Heart left ventricle (tissue), 16 donors: Measurements from ENCODE around the gene RALGPS1. TPM values are rescaled to one million over a fixed set of nuclear protein-coding genes. Genes with fewer than 3 reads are reported as not detected.
"Not testable (repeated sequence)": the region's sequence is repeated elsewhere in the genome, so short reads cannot be mapped to it uniquely, and the experiment has no call there.

Experiments used
- ATAC-seq, 4 donors: fragments of 200-7000 bp; cut with Tn5 transposase; one replicate each; pipeline ENCODE4 v1.9.1; 2020 to 2022; ENCODE audit warnings: moderate library complexity in 4 of 4, mild to moderate bottlenecking in 3 of 4, moderate number of reproducible peaks in 1 of 4
- DNase-seq, 5 donors: peaks; one replicate each; pipeline ENCODE4 v3.0.0-alpha.2; 2020
- H3K27ac ChIP-seq, 12 donors: fragments of 200-600 bp; sonication (generic) in 4 of 12; one replicate each; pipeline versions ENCODE4 v1.5.0 to v1.8.0; 2016 to 2022; ENCODE audit warnings: mild to moderate bottlenecking in 2 of 12
- H3K27me3 ChIP-seq, 9 donors: fragments of 200-600 bp; sonication (generic) in 2 of 9; one replicate each; pipeline versions ENCODE4 v1.5.1 to v1.8.0; 2016 to 2022; ENCODE audit warnings: mild to moderate bottlenecking in 3 of 9
- H3K36me3 ChIP-seq, 9 donors: fragments of 200-600 bp; sonication (generic) in 2 of 9; one replicate each; pipeline versions ENCODE4 v1.5.0 to v1.8.0; 2018 to 2022; ENCODE audit warnings: mild to moderate bottlenecking in 2 of 9
- H3K4me1 ChIP-seq, 12 donors: fragments of 200-600 bp; sonication (generic) in 4 of 12; one replicate each; pipeline versions ENCODE4 v1.5.0 to v1.8.0; 2016 to 2022; ENCODE audit warnings: mild to moderate bottlenecking in 3 of 12
- H3K4me3 ChIP-seq, 12 donors: fragments of 200-600 bp; sonication (generic) in 4 of 12; one replicate each; pipeline versions ENCODE4 v1.5.0 to v1.8.0; 2017 to 2022; ENCODE audit warnings: mild to moderate bottlenecking in 9 of 12, moderate library complexity in 4 of 12
- H3K9me3 ChIP-seq, 12 donors: fragments of 200-600 bp; sonication (generic) in 4 of 12; one replicate each; pipeline versions ENCODE4 v1.5.0 to v1.8.0; 2016 to 2022; ENCODE audit warnings: mild to moderate bottlenecking in 1 of 12
- CTCF ChIP-seq, 12 donors: fragments of 200-600 bp; sonication (generic) in 4 of 12; IDR thresholded peaks; one replicate each; pipeline versions ENCODE4 v1.5.0 to v1.8.0; 2018 to 2022; ENCODE audit warnings: antibody characterized with exemption in 12 of 12, mild to moderate bottlenecking in 5 of 12
- POLR2A ChIP-seq, 2 donors: fragments of 450-650 bp; IDR thresholded peaks; one replicate each; pipeline ENCODE4 v1.6.1; 2017; ENCODE audit warnings: antibody characterized with exemption in 2 of 2, mild to moderate bottlenecking in 2 of 2, moderate library complexity in 2 of 2
- WGBS, 4 donors: extraction: QIAGEN DNeasy Blood & Tissue Kit in 2 of 4; methylation state at CpG; one replicate each; pipeline versions ENCODE4 v1.1.5 to v1.1.7; 2013 to 2018; 5-methylcytosine and 5-hydroxymethylcytosine counted together
- intact Hi-C, 10 donors: fragments of 100-400 bp; cut with DNase I; formaldehyde crosslinking; loops; one replicate each; pipeline versions ENCODE4 v1.11.1 to v1.14.2; 2022
- polyA plus RNA-seq, 2 donors: library from polyadenylated mRNA; stranded (reverse); fragments of 200-250 nt; gene quantifications; one replicate each; pipeline ENCODE4 v1.2.3, GENCODE V29; 2013
- total RNA-seq, 9 donors: library from RNA; depleted of rRNA in 2 of 9; stranded (reverse); fragments of >200 nt in 2 of 9; fragmentation: NEBNext Ultra II Directional in 3 of 9; extraction: Animal tissue kit (Norgen Biotek cat#: 25700) in 3 of 9; gene quantifications; one replicate each; pipeline versions ENCODE4 v1.1.0 to v1.2.4, GENCODE V29; 2016 to 2023
- donor health status: ischemic (EF 13 %, LVEDD 7.1; RV severe dilation, severe dysfunction).
- donor health status: healthy with polysubstance abuse.
- donor health status: DM: no; HTN: yes; CAD: no.
- donor health status: DM: no; HTN: no; CAD: no.
- donor health status: ischemic (EF 25% LVEDD 6.9; RV normal size, moderate dysfunction).
- donor health status: ischemic (EF 25% LVEDD 5.7; RV mildly dilated, moderate dysfunction).
- donor health status: healthy.
- donor health status: DM: yes; HTN: yes; CAD: no.
- donor health status: ischemic (EF 35%, LVEDD 5.7; RV mildly dilated, moderate dysfunction).
- donor health status: nonischemic (EF 11% LVEDD 7.7; RV severe dilation, severe dysfunction).
- donor health status: DM: yes; HTN: yes; CAD: no.
- donor health status: PGD.
- donor health status: ischemic (EF 29% LVEDD 5.4; RV normal size, mild dysfunction).
- donor health status: nonischemic (EF 23%, LVEDD 6.1; RV moderate dilation, normal function).

RALGPS1 gene
- total and polyA plus RNA-seq, 11 donors: 8.0 to 21.8 (median 14.4) TPM

- Histone ChIP-seq H3K27me3 (no peaks in the 10 kb centered on the region), H3K36me3 (peaks cover 0 to 5% (median 0%) of the 10 kb centered on the region in 9 donors), H3K9me3 (no peaks in the 10 kb centered on the region), H3K27ac (no peak overlapping the region), H3K4me3 (no peak overlapping the region), H3K4me1 (peaks cover 0 to 10% (median 3%) of the 10 kb centered on the region in 12 donors)
- TF ChIP-seq CTCF (IDR thresholded peaks at IDR 0.05) (no peak), POLR2A (IDR thresholded peaks at IDR 0.05) (no peak)
- intact Hi-C loops: loop anchor here in 1 of 10 donors (10.0 kb wide), 1 partner anchor 124 kb away; no protein-coding TSS in a partner anchor
- no peak for ATAC-seq
- peak in 1 of 5 donors; percentile 12 for DNase-seq
- 92 to 95% (median 93%) methylated on average over 9 to 10 of the region's 10 CpGs for WGBS, 4 donors
Measured at GRCh38 chr9:127168756-127169574, 254.4 kb downstream of the RALGPS1 start.

- ATAC-seq (no peak), DNase-seq (no peak)
- Histone ChIP-seq H3K27ac (no peak overlapping the region), H3K4me1 (peaks cover 0 to 12% (median 2%) of the 10 kb centered on the region in 12 donors), H3K9me3 (no peaks in the 10 kb centered on the region), H3K27me3 (no peaks in the 10 kb centered on the region), H3K36me3 (peaks cover 0 to 5% (median 0%) of the 10 kb centered on the region in 9 donors), H3K4me3 (no peak overlapping the region)
- intact Hi-C loops: loop anchor here in 1 of 10 donors (10.0 kb wide), 1 partner anchor 125 kb away; no protein-coding TSS in a partner anchor
- 74 to 95% (median 75%) methylated on average over 5 of the region's 5 CpGs for WGBS, 4 donors
- TF ChIP-seq CTCF (IDR thresholded peaks at IDR 0.05): no peak
- no peak for TF ChIP-seq POLR2A (IDR thresholded peaks at IDR 0.05)
Measured at GRCh38 chr9:127169575-127169883, 254.9 kb downstream of the RALGPS1 start.

- H3K4me1 ChIP-seq: peaks cover 0 to 15% (median 7%) of the 10 kb centered on the region in 12 donors
- TF ChIP-seq POLR2A (IDR thresholded peaks at IDR 0.05): no peak
- no peak for TF ChIP-seq CTCF (IDR thresholded peaks at IDR 0.05)
- no peak overlapping the region for H3K4me3 ChIP-seq
- H3K27ac ChIP-seq: no peak overlapping the region
- ATAC-seq (no peak), DNase-seq (peak in 1 of 5 donors; percentile 6)
- intact Hi-C loops: no loop called here
- H3K36me3 ChIP-seq: peaks cover 0 to 5% (median 0%) of the 10 kb centered on the region in 9 donors
- H3K27me3 ChIP-seq: no peaks in the 10 kb centered on the region
- 90 to 92% (median 91%) methylated on average over 4 of the region's 4 CpGs for WGBS, 4 donors
- no peaks in the 10 kb centered on the region for H3K9me3 ChIP-seq
Measured at GRCh38 chr9:127170103-127170502, 255.5 kb downstream of the RALGPS1 start.

GRCh38 chr9:127170652-127171051, 256.1 kb downstream of the RALGPS1 start:
- no peak overlapping the region for H3K4me3 ChIP-seq
- 82 to 98% (median 95%) methylated on average over 2 of the region's 2 CpGs for WGBS, 4 donors
- TF ChIP-seq POLR2A (IDR thresholded peaks at IDR 0.05) (no peak), CTCF (IDR thresholded peaks at IDR 0.05) (no peak)
- H3K27me3 ChIP-seq: no peaks in the 10 kb centered on the region
- intact Hi-C loops: no loop called here
- no peaks in the 10 kb centered on the region for H3K9me3 ChIP-seq
- H3K4me1 ChIP-seq: peaks cover 0 to 18% (median 9%) of the 10 kb centered on the region in 12 donors
- H3K27ac ChIP-seq: no peak overlapping the region
- peaks cover 0 to 5% (median 0%) of the 10 kb centered on the region in 9 donors for H3K36me3 ChIP-seq
- ATAC-seq (no peak), DNase-seq (peak in 1 of 5 donors; percentile 8)

- H3K4me1 ChIP-seq: peaks cover 0 to 20% (median 9%) of the 10 kb centered on the region in 12 donors
- H3K27ac ChIP-seq, intact Hi-C loops, H3K4me3 ChIP-seq, H3K36me3 ChIP-seq, ATAC-seq, H3K9me3 ChIP-seq, H3K27me3 ChIP-seq: not testable (repeated sequence)
- peak in 2 of 5 donors; percentile 6 to 13 for DNase-seq
- WGBS, 4 donors: 96 to 99% (median 98%) methylated on average over 9 of the region's 9 CpGs
Measured at GRCh38 chr9:127171348-127171747, 256.8 kb downstream of the RALGPS1 start.
